ENCODE results near the gene INSR.
"Not testable (repeated sequence)": the region's sequence is repeated elsewhere in the genome, so short reads cannot be mapped to it uniquely, and the experiment has no call there.

INSR gene

DNA sequence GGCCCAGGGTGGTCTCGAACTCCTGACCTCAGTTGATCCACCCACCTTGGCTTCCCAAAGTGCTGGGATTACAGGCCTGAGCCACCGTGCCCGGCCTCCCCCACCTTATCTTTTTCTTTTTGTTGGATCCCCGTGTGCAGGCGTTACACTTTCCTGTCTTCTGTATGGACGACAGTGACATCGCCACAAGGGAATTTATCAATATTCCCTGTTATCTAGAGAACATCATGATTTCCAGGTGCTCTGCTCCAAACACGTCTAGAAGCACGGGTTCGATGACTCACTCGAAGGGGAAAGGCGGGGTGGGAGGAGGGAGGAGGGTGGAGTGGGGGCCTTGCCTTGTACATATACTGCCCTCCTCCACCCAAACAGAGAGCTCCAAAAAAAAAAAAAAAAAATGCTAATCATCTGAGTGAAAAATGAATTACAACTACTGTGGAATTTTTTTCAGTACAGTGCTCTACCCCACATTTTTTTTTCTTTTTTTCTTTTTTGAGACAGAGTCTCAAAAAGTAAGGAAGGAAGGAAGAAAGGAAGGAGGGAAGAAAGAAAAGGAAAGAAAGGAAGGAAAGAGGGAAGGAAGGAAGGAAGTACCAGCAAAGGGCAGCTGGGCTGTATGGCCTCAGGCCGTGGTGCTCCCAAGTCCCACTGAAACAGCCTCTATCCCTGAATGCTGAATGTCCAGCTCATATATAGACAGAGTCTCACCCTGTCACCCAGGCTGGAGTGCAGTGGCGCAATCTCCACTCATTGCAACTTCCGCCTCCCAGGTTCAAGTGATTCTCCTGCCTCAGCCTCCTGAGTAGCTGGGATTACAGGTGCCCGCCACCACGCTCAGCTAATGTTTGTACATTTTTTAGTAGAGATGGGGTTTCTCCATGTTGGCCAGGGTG is 36.8 kb downstream of the INSR start:
- no peak for DNase-seq

DNA sequence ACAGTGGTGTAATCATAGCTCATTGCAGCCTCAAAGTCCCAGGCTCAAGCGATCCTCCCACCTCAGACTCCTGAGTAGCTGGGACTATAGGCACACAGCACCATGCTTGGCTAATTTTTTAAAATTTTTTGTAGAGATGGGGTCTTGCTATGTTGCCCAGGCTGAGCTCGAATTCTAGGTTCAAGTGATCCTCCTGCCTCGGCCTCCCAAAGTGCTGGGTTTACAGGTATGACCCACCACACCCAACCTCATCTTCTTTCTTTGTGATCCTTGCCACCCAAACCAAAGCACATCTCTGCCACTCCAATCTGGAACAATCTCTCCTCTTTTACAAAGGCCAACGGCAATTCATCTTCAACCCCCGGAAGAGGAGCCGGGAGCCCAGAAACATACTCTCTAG is 38.6 kb downstream of the INSR start:
- no peak for DNase-seq

DNA sequence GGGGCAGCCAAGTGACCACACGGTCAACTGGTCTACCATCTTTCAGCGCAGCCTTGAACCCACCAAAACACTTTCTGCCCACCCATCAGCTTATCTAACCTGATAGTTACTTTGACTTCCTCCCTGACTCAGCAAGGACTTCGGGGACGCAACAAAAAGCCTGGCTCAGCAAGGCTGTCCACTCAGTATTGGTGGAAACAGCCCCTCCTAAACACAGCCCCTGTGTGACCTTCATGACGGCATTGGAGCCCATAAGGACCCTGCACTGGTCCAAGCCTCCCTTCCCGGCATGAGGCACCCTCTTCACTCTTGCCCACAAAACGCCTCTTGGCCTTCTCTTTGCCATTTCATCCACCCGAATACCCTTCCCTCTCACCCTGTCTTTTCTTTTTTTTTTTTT is 39.1 kb downstream of the INSR start:
- DNase-seq = no peak

DNA sequence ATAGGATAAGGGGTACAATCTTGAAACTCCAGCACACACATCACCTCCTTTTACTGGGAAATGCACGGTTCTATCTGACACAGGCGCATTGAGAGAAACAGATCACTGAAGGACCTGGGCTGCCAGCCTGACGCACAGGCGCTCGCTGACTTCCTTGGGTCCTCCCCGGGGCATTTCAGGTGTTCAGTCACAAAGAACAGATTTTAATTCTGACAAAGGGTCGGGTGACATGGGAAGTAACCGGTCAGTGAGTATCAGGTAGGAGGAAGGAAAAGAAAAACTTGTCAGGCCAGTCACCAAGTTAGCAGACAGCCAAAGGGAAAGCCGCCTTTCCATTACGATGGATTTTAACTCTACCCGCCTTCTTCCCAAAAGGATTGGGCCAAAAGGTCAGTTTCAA is 39.6 kb downstream of the INSR start:
- no peak for DNase-seq

DNA sequence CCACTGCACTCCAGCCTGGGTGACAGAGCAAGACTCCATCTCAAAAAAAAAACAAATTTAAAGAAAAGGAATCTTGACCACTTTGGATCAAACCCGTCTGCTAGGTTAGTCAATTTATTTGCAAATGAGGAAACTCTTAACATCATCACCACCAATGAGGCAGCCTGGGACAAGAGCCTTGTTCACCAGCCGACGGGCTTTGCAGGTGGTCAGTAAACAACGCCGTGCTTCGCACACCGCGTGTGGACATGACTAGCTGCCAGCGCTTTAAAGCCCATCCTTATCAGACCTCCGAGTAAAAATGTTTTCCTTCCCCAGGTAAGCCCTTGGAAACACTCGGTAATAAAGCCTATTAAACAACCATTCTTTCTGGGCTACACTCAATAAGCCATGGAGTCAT is 41.9 kb downstream of the INSR start:
- DNase-seq = no peak

DNA sequence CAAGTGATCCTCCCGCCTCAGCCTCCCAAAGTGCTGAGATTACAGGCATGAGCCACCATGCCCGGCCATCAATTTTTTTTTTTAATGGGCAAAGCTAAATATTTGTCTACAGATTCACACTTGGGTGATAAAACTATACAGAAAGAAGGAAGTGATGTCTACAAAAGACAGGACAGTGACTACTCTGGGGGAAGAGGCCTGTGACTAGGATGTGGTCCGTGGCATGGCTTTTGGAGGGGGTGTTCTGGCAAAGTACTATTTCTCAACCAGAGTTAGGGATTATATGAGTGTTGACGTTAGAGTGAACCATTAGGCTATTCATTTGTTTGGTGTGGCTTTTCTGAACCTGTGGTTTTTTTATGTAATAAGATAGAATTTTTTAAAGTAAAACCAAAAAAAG is 42.7 kb downstream of the INSR start:
- DNase-seq = no peak

DNA sequence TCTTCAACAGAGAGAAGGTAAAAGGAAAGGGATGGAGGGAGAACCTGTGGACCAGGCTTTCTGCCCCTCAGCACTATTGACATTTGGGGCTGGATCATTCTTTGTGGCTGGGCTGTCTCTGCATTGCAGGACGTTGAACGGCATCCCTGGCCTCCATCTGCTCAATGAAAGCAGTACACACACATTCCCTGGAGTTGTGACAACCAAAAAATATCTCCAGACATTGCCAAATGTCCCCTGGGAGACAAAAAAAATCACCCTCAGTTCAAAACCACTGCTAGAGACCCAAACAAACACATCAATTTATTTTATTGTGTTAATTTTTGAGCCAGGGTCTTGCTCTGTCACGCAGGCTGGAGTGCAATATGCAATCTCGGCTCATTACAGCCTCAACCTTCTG is 43.3 kb downstream of the INSR start:
- DNase-seq = no peak

DNA sequence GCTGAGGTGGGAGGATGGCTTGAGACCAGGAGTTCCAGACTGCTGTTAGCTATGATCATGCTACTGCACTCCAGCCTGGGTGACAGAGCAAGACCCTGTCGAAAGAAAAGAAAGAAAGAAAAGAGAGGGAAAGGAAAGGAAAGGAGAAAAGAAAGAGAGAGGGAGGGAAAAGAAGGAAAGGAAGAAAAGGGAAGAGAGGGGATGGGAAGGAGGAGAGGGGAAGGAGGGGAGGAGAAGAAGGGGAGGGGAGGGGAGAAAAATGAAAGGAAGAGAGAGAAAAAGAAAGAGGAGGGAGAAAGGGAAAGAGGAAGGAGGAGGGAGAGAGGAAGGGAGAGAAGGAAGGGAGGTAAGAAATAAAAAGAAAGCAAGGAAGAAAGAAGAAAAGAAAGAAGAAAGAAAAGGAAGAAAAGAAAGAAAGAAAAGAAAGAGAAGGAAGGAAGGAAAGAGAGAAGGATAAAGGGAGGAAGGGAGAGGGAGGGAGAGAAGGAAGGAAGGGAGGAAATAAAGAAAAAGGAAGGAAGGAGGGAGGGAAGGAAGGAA is 44.1 kb downstream of the INSR start:
- no peak for DNase-seq

DNA sequence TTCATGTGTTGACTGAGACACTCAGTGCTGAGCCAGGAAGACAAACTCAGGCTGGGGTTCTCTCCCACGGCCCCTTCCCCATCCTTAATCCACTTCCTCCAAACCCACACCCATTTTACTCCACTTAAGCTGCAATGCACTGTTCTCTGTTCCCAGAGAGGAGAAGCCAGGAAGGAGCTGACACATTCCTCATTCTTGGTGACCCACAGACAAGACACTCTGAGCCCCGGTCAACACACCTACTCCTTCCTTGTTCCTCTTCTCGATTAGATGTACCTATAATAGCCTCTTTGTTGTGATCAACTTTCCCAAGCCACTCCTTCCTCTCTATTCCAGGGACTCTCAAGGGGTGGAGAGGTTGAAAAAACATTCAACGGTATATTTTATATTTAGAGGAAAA is 47.1 kb downstream of the INSR start:
- no peak for DNase-seq

DNA sequence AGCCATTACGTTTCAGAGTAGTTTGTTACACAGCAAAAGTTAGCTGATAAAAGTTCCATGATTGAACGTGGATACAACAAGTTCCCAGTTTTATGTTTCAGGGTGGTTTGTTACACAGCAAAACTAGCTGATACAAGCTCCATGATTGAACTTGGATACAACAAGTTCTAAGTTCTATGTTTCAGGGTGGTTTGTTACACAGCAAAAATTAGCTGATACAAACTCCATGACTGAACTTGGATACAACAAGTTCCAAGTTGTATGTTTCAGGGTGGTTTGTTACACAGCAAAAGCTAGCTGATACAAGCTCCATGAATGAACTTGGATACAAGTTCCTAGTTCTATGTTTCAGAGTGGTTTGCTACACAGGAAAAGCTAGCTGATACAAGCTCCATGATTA is 47.6 kb downstream of the INSR start:
- no peak for DNase-seq

DNA sequence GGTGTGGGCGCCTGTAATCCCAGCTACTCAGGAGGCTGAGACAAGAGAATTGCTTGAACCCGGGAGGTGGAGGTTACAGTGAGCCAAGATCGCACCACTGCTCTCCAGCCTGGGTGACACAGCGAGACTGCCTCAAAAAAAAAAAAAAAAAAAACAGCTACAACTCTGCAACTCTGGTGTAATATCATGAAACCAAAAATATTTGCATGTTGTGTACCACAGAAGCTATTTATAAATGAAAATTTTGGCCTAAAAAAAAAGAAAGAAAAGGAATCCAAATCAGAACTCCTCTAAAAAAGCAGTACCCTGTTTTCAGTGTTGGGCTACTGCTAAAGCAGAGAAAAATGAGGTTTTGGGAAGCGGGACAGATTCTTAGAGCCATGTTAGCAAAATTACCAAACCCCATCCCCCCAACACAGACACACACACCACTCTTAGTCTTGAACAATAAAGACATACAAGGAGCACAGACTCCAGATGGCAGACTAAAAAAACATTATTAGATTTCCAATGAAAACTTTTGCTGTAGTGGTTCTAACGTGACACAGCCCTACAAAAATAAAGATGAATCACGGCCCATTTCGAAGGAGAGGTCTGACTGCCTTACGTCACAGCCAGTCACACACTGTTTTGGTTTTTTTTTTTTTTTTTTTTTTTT is 51.5 kb downstream of the INSR start:
- no peak for DNase-seq

DNA sequence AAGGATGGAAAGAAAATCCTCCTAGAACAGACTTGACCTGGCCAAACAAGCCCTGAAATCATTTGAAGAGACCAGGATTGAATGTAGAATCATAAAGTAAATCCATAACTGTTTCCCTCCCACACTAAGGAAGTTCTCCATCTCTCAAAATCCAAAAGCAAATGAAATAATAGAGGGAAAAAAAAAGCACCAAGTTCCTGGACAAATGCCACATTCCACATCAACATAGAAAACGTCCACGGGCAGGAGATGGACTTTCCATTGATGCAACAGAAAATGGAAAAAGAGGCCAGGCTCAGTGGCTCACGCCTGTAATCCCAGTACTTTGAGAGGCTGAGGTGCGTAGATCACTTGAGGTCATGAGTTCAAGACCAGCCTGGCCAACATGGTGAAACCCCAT is 56.2 kb downstream of the INSR start:
- no peak for DNase-seq

DNA sequence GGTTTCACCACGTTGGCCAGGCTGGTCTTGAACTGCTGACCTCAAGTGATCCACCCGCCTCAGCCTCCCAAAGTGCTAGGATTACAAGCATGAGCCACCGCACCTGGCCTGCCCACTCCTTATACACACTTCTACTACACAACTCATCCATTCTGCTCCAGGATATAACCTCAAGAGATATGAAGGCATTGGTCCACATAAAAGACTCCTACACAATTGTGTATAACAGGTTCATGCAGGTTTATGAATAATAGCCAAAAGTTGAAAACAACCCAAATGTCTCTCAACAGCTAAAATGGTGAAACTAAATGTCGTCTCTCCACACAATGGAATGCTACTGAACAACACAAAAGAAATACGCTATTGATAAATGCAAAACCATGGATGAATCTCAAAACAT is 58.1 kb downstream of the INSR start:
- DNase-seq = no peak

DNA sequence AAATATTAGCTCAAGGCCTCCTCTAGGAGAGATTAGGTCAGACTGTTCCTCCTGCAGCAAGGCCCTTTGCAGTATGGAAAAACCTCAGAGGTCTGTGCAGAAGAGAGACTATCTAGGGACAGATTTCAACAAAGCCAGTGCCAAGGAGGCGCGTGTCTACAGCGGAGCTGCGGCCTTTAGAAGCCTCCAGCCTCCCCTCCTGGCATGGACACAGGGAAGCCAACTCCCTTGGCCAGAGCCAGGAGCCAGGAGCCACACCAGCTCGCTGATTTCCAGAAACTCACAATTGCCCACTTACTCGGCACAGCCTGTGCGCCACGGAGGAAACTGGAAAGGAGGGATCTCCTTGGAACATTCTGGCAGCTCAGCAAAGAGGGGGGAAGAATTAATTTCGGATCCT is 63.4 kb downstream of the INSR start:
- DNase-seq = no peak

DNA sequence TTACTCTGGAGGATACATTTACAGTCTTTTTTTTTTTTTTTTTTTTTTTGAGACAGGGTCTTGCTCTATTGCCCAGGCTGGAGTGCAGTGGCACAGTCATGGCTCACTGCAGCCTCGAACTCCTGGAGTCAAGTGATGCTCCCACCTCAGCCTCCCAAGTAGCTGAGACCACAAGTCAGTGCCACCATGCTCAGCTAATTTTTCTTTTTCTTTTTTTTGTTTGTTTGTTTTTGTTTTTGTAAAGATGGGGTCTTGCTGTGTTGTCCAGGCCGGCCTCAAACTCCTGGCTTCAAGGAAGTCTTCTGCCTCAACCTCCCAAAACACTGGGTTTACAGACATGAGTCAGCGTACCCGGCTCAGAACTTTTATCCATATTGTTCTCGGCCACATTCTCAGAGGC is 64.5 kb downstream of the INSR start:
- DNase-seq = no peak

DNA sequence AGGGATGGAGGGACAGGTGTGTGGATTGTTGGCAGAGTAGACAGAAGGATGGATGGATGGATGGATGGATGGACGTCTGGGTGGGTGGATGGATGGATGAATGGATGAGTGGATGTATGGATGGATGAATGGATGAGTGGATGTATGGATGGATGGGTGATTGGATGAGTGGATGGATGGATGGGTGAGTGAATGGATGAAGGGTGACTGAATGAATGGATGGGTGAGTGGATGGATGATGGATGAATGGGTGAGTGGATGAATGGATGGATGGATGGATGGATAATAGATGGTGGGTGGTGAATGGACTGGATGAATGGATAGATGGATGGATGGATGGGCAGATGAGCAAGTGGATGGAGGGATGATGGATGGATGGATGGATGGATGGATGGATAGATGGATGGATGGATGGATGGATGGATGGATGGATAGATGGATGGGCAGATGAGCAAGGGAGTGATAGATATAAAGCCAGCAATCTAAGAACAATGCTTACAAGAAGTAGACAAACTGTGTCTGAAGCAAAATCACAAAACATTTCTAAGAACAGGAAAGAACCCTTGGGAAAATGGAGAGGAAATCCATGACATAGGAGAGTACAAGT is 65.2 kb downstream of the INSR start:
- no peak for DNase-seq

DNA sequence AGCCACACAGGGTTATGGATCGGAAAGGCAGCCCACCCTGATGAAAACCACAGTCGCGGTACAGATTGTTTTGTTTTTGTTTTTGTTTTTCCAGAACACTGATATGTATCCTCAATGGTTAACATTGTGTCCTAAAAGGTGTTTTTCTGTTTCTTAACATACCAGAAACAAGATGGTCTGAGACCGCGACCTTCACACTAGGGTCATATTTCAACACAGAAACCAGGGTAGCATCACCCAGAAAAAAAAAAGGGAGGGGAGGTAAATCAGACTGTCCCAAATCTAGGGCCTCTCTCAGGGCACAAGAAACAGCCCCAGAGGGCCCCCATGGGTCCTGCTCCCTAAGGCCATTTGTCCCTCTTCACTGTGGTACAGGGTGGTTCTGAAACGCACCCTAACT is 66.5 kb downstream of the INSR start:
- no peak for DNase-seq

DNA sequence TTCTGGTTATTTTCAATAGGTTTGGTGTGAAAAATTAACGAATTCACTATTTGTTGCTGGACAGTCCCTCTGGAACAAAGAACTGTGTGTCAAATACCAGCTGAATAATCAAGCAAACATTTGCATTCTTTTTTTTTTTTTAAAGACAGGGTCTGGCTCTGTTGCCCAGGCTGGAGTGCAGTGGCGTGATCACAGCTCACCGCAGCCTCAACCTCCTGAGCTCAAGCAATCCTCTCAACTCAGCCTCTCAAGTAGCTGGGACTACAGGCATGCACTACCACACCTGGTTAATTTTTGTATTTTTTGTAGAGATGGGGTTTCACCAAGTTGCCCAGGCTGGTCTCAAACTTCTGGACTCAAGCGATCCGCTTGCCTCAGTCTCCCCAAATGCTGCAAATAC is 67.1 kb downstream of the INSR start:
- DNase-seq = not testable (repeated sequence)

DNA sequence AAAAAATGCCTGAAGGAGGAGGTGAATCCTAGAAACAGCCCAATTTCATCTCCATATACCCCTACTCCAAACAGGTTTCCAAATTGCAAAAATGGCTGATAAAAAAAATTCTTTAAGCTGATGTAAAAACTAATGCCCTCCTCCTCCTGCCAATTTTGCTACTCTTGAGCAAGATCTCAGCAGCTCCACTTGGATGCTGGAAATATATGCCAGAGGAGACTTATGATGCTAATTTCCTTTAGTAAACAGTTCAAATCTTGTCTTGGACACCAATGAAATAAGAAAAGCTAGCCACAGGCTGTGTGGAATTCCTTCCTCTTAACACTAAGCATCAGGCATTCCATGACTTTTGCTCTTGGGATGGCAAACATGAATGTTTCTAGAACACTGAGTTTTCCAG is 67.5 kb downstream of the INSR start:
- no peak for DNase-seq

DNA sequence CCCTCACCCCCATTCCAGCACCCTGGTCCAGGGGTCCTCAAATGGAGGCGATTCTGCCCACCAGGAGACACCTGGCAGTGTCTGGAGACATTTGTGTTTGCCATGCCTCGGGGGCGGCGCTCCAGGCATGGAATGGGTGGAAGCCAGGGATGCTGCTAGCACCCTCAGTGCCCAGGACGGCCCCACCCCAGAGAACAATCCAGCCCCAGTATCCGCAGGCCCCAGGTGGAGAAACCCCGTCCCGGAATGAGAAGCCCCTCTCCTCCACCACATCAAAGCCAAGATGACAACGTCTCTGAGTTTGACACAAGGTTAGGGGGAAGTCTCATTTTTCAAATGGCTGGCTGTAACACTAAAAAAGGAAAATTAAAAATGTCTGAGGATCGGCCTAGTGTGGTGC is 68.5 kb downstream of the INSR start:
- no peak for DNase-seq

DNA sequence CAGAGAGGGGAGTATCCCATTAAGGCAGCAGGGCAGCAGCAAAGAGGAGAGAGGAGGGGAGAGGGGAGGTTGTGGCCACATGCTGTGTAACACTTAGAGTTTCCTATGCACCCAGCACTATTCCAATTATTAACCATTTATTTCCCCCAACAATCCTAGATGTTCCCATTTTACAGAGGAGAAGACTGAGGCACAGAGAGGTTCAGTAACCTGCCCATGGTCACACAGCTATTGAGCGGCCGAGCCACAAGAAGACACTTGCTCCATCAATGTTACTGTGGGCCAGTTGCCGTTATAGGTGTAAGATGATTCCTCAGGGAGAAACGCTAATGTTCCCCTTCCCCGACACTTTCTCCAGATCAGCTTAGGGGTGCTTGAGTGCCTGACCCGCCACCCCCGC is 69.2 kb downstream of the INSR start:
- DNase-seq = no peak

DNA sequence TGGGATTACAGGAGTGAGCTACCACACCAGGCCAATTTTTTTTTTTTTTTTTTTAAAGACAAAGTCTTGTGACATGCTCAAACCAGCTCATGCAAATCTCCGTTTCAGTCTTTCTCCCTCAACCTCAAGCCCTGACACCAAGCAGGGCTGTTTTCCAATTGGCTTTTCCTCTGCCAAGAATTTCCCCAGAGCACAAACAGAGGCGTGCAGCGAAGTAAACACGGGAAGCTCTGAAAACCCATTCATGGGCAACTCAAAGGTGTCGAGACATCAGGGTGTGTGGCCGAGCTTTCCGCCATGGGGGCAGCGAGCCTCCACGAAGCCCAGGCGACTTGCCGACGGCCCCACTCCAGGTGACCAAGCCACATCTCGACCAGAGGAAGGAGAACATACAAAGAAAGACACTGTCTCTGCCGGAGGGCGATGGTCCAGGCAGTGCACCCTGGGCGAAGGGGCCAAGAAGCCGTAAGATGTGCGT is 70.0 kb downstream of the INSR start:
- DNase-seq = no peak

DNA sequence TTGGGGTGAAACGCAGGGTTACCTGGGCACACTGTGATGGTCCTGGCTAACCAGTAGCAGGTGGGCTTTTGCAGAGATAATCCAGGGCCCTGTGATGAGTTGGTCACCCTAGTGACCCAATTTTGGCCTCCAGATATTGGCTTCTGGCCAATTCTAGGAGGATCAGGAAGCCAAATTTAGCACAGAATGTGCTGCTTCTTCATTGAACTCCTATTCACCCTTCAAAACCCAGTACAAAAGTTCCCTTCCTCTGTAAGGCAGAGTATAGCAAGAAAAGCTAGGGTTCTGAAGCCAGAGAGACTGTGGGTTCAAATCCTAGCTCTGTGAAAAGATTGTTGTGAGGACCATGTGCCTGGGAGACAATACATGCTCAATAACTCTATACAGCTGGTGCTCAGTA is 70.8 kb downstream of the INSR start:
- DNase-seq = no peak

DNA sequence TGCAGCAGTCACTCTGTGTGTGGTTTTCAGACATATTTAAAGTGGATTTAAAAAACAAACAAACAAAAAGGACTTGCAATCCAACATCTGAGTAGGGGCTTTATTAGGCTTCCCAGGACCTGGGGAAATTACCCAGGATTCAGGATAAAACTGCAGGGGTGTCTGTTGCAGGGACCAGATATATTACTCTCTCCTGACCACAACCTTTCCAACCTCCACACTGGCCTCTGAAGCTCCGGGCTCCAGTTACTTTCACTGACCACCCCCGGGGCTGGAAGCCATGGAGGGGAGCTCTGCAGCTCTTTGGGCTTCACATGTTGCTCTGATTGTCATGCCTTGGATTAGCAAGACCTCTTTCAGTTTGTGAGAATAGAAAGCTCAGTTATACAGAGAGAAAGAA is 75.2 kb downstream of the INSR start:
- no peak for DNase-seq

All from stimulated activated CD4-positive, alpha-beta T cell treated with anti-CD3 and anti-CD28 coated beads, Interleukin-4, amount 100 ng/mL, for 4 hours (primary cell).